H9 (cell line): ENCODE results near the gene MYO1F. TPM values are rescaled to one million over a fixed set of nuclear protein-coding genes. Genes with fewer than 3 reads are reported as not detected.

Source experiments
- DNase-seq: peaks from one replicate; pipeline ENCODE4 v3.0.0-alpha.2; 2017
- H2AFZ ChIP-seq: one replicate; pipeline ENCODE4 v1.6.1; 2013; ENCODE audit warnings: mild to moderate bottlenecking, low read length, control low read depth, moderate library complexity
- H2AK5ac ChIP-seq: 2 replicates; pipeline ENCODE4 v1.6.1; 2013; ENCODE audit warnings: low read length, control low read depth, mixed read lengths; ENCODE audit not compliant: insufficient read length
- H2BK120ac ChIP-seq: one replicate; pipeline ENCODE4 v1.6.1; 2013; ENCODE audit warnings: low read depth, mild to moderate bottlenecking, low read length, control low read depth, inconsistent platforms; ENCODE audit not compliant: poor library complexity, severe bottlenecking
- H2BK12ac ChIP-seq: 2 replicates; pipeline ENCODE4 v1.6.1; 2013; ENCODE audit warnings: low read length, control low read depth, mixed read lengths, low read depth; ENCODE audit not compliant: insufficient read length
- H2BK15ac ChIP-seq: 2 replicates; pipeline ENCODE4 v1.6.1; 2013; ENCODE audit warnings: low read depth, low read length, control low read depth
- H2BK20ac ChIP-seq: one replicate; pipeline ENCODE4 v1.6.1; 2013; ENCODE audit warnings: low read depth, mild to moderate bottlenecking, low read length, control low read depth, inconsistent platforms; ENCODE audit not compliant: poor library complexity, severe bottlenecking
- H2BK5ac ChIP-seq: 2 replicates; pipeline ENCODE4 v1.6.1; 2013; ENCODE audit warnings: low read length, control low read depth, mixed read lengths; ENCODE audit not compliant: insufficient read length
- H3K14ac ChIP-seq: 2 replicates; pipeline ENCODE4 v1.6.1; 2013; ENCODE audit warnings: low read length, control low read depth; ENCODE audit not compliant: insufficient read depth
- H3K18ac ChIP-seq: 2 replicates; pipeline ENCODE4 v1.6.1; 2013; ENCODE audit warnings: low read depth, mild to moderate bottlenecking, mixed read lengths, low read length, control low read depth; ENCODE audit not compliant: insufficient read length
- H3K23ac ChIP-seq: 2 replicates; pipeline ENCODE4 v1.6.1; 2013; ENCODE audit warnings: low read length, control low read depth, mixed read lengths, low read depth; ENCODE audit not compliant: insufficient read length
- H3K23me2 ChIP-seq: 2 replicates; pipeline ENCODE4 v1.6.1; 2013; ENCODE audit warnings: low read depth, mild to moderate bottlenecking, mixed read lengths, low read length, control low read depth; ENCODE audit not compliant: insufficient read length, poor library complexity, severe bottlenecking
- H3K27ac ChIP-seq: 2 replicates; pipeline ENCODE4 v1.5.1; 2013; ENCODE audit warnings: low read length, control low read depth, mixed read lengths, low read depth; ENCODE audit not compliant: insufficient read length
- H3K27me3 ChIP-seq: 2 replicates; pipeline ENCODE4 v1.6.1; 2013; ENCODE audit warnings: low read length, control low read depth, inconsistent platforms; ENCODE audit not compliant: insufficient read depth
- H3K4ac ChIP-seq: 2 replicates; pipeline ENCODE4 v1.6.1; 2013; ENCODE audit warnings: low read depth, mild to moderate bottlenecking, control low read depth, inconsistent platforms, low read length, moderate library complexity
- H3K4me1 ChIP-seq: 2 replicates; pipeline ENCODE4 v1.6.1; 2013; ENCODE audit warnings: low read length, control low read depth, inconsistent platforms; ENCODE audit not compliant: insufficient read depth
- H3K4me2 ChIP-seq: 2 replicates; pipeline ENCODE4 v1.6.1; 2013; ENCODE audit warnings: low read length, control low read depth, mixed read lengths; ENCODE audit not compliant: insufficient read length, insufficient read depth
- H3K56ac ChIP-seq: 2 replicates; pipeline ENCODE4 v1.6.1; 2013; ENCODE audit warnings: low read depth, mild to moderate bottlenecking, mixed read lengths, low read length, control low read depth; ENCODE audit not compliant: insufficient read length
- H3K79me1 ChIP-seq: 2 replicates; pipeline ENCODE4 v1.6.1; 2013; ENCODE audit warnings: low read depth, mild to moderate bottlenecking, moderate library complexity, low read length, control low read depth, inconsistent platforms; ENCODE audit not compliant: insufficient read depth, poor library complexity, severe bottlenecking
- H3K79me2 ChIP-seq: 2 replicates; pipeline ENCODE4 v1.6.1; 2013; ENCODE audit warnings: low read length, control low read depth, inconsistent platforms; ENCODE audit not compliant: insufficient read depth
- H3K9ac ChIP-seq: 2 replicates; pipeline ENCODE4 v1.6.1; 2013; ENCODE audit warnings: low read length, control low read depth, mixed read lengths; ENCODE audit not compliant: insufficient read length; ENCODE audit errors: extremely low read depth
- H3K9me3 ChIP-seq: one replicate; pipeline ENCODE4 v1.6.1; 2013; ENCODE audit warnings: low read depth, low read length, inconsistent platforms; ENCODE audit not compliant: control insufficient read depth
- H3T11ph ChIP-seq: one replicate; pipeline ENCODE4 v1.6.1; 2013; ENCODE audit warnings: mild to moderate bottlenecking, low read length, control low read depth, inconsistent platforms
- H4K20me1 ChIP-seq: one replicate; pipeline ENCODE4 v1.6.1; 2013; ENCODE audit not compliant: control insufficient read depth, insufficient read length, insufficient read depth
- H4K5ac ChIP-seq: 2 replicates; pipeline ENCODE4 v1.6.1; 2013; ENCODE audit warnings: low read depth, mild to moderate bottlenecking, mixed read lengths, low read length, control low read depth; ENCODE audit not compliant: insufficient read length
- H4K8ac ChIP-seq: replicated peaks from 2 replicates; pipeline ENCODE4 v1.6.1; 2013; ENCODE audit warnings: low read length, control low read depth, mixed read lengths, low read depth; ENCODE audit not compliant: insufficient read length
- H4K91ac ChIP-seq: 2 replicates; pipeline ENCODE4 v1.6.1; 2013; ENCODE audit warnings: low read depth, mild to moderate bottlenecking, moderate library complexity, mixed read lengths, low read length, control low read depth; ENCODE audit not compliant: insufficient read length
- H3K27ac Mint-ChIP-seq, 3 experiments: 2 replicates in 2 of 3; 3 replicates in 1 of 3; pipeline ENCODE4 v1.8.0; 2020 to 2021; ENCODE audit warnings: mixed read lengths in 3 of 3, mild to moderate bottlenecking in 1 of 3, moderate library complexity in 1 of 3
- H3K27me3 Mint-ChIP-seq: 2 replicates; pipeline ENCODE4 v1.8.0; 2021; ENCODE audit warnings: low read depth, mild to moderate bottlenecking, moderate library complexity, mixed read lengths
- H3K36me3 Mint-ChIP-seq, 3 experiments: 2 replicates in 2 of 3; 3 replicates in 1 of 3; pipeline ENCODE4 v1.8.0; 2020 to 2021; ENCODE audit warnings: low read depth in 3 of 3, mixed read lengths in 3 of 3; ENCODE audit not compliant: insufficient read depth in 1 of 3
- H3K4me1 Mint-ChIP-seq, 2 experiments: 2 replicates each; pipeline ENCODE4 v1.8.0; 2020; ENCODE audit warnings: mixed read lengths in 2 of 2
- H3K4me3 Mint-ChIP-seq, 2 experiments: 2 replicates in 1 of 2; 3 replicates in 1 of 2; pipeline ENCODE4 v1.8.0; 2020 to 2021; ENCODE audit warnings: mild to moderate bottlenecking in 2 of 2, mixed read lengths in 2 of 2, moderate library complexity in 1 of 2
- H3K9me3 Mint-ChIP-seq, 2 experiments: 2 replicates in 1 of 2; 3 replicates in 1 of 2; pipeline ENCODE4 v1.8.0; 2020; ENCODE audit warnings: mild to moderate bottlenecking in 2 of 2, mixed read lengths in 2 of 2, moderate library complexity in 1 of 2
- WGBS: extraction: QIAGEN DNeasy Blood & Tissue Kit; methylation state at CpG from one replicate; pipeline ENCODE4 v1.1.7; 2013; ENCODE audit warnings: missing lambda C conversion rate, low lambda C conversion rate, mixed read lengths; ENCODE audit not compliant: insufficient read length; ENCODE audit errors: extremely low coverage; 5-methylcytosine and 5-hydroxymethylcytosine counted together
- total RNA-seq: library from RNA; stranded (reverse); gene quantifications from 2 replicates; pipeline ENCODE4 v1.2.1, GENCODE V29; 2021
- TF ChIP-seq, protein P1 (sequence below): fragments of 200-600 bp; sonication (generic); conservative IDR thresholded peaks from 3 replicates; pipeline ENCODE4 v1.8.0; 2021; ENCODE audit warnings: antibody characterized with exemption, mild to moderate bottlenecking

Gene MYO1F
- total RNA-seq, 1 experiment from 2014 or later: 1.0 TPM

DNA sequence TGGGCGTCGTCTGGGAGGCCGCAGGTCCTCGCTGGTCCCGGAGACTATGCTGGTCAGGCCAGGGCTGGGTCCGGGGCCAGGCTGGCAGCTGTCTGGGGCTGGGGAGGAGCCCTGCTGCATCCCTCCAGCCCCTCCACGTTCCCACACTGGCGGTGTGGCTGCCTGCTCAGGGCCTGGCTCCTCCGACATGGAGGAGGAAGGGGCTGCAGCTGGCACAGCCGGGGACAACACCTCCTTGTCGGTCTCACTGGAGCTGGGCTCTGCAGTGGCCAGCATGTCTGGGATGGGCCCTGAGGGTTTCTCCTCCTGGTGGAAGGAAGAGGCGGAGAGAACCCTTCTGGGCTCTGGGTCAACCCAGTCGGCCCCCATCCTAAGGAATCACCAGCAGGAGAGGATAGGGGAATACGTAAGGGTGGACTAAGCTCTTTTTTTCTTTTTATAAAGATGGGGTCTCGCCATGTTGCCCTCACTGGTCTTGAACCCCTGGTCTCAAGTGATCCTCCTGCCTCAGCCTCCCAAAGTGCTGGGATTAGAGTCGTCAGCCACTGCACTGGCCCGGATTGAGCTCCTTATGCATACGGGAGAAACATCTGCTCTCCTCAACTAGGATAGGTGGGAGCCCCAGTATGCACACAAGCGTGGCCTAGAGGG lies 64.1 kb downstream of the MYO1F start:
- H3K36me3 Mint-ChIP-seq: peaks cover 2 to 10% (median 7%) of the 10 kb centered on the region in 3 experiments; a peak in 3 of 7 replicates

More for the DNA sequence above, 64.1 kb downstream of the MYO1F start:
- Histone ChIP-seq H4K5ac (no peak overlapping the region), H3K23ac (no peak overlapping the region), H2BK5ac (no peak overlapping the region), H3K79me2 (no peaks in the 10 kb centered on the region), H3K9me3 (no peaks in the 10 kb centered on the region), H3K18ac (no peak overlapping the region), H3K14ac (peak overlapping the region; percentile 49; the same call in 1 of the 2 replicates), H2BK20ac (no peak overlapping the region), H2BK15ac (no peak overlapping the region), H4K8ac (no peak overlapping the region), H3K4me1 (no peaks in the 10 kb centered on the region; the same call in 1 of the 2 replicates), H4K91ac (no peak overlapping the region), H3K4me2 (peak overlapping the region; percentile 50), H2AK5ac (no peak overlapping the region), H3K79me1 (no peaks in the 10 kb centered on the region), H2BK12ac (no peak overlapping the region), H3K27me3 (no peaks in the 10 kb centered on the region), H2AFZ (no peak overlapping the region), H3K27ac (peak overlapping the region; percentile 13), H4K20me1 (no peaks in the 10 kb centered on the region), H3T11ph (no peak overlapping the region), H3K9ac (no peak overlapping the region), H3K56ac (no peak overlapping the region), H2BK120ac (no peak overlapping the region), H3K23me2 (peaks cover 9% of the 10 kb centered on the region), H3K4ac (no peak overlapping the region)
- TF ChIP-seq, protein P1, sequence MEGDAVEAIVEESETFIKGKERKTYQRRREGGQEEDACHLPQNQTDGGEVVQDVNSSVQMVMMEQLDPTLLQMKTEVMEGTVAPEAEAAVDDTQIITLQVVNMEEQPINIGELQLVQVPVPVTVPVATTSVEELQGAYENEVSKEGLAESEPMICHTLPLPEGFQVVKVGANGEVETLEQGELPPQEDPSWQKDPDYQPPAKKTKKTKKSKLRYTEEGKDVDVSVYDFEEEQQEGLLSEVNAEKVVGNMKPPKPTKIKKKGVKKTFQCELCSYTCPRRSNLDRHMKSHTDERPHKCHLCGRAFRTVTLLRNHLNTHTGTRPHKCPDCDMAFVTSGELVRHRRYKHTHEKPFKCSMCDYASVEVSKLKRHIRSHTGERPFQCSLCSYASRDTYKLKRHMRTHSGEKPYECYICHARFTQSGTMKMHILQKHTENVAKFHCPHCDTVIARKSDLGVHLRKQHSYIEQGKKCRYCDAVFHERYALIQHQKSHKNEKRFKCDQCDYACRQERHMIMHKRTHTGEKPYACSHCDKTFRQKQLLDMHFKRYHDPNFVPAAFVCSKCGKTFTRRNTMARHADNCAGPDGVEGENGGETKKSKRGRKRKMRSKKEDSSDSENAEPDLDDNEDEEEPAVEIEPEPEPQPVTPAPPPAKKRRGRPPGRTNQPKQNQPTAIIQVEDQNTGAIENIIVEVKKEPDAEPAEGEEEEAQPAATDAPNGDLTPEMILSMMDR: no peak
- Mint-ChIP-seq H3K4me3 (peak overlapping the region; percentile 94), H3K9me3 (no peaks in the 10 kb centered on the region; a peak in 1 of 5 replicates), H3K27me3 (no peaks in the 10 kb centered on the region; the same call in 1 of the 2 replicates), H3K27ac (peak overlapping the region; percentile 99), H3K4me1 (peaks cover 11 to 24% of the 10 kb centered on the region in 2 experiments)
- DNase-seq: peak; percentile 42
- no CpG with 5 or more reads among the region's 19 CpGs for WGBS
